Activated B cell treated with CpG ODN at 0.5 μM for 24 hours (primary cell): ENCODE data around the gene DNAJB5. TPM values are rescaled to one million over a fixed set of nuclear protein-coding genes. Genes with fewer than 3 reads are reported as not detected.

Experiments
- ATAC-seq: fragments of 200-7000 bp; cut with Tn5 transposase; one replicate; pipeline ENCODE4 v1.10.0; 2021; ENCODE audit warnings: low read depth, mild to moderate bottlenecking, moderate library complexity
- CTCF ChIA-PET: fragments of 350-600 bp; sonication (Branson Sonifier 250); formaldehyde crosslinking; loops from one replicate; lab custom pipeline; 2021; ENCODE audit warnings: antibody characterized with exemption; lab: Charles Lee
- POLR2A ChIA-PET: fragments of 350-600 bp; sonication (Branson Sonifier 250); formaldehyde crosslinking; loops from one replicate; lab custom pipeline; 2021; ENCODE audit warnings: antibody characterized with exemption; lab: Charles Lee
- DNase-seq: peaks from one replicate; pipeline ENCODE4 v3.0.0; 2022
- H3K27ac Mint-ChIP-seq: one replicate; pipeline ENCODE4 v1.8.0; 2020; ENCODE audit warnings: mixed read lengths
- H3K27me3 Mint-ChIP-seq: one replicate; pipeline ENCODE4 v1.8.0; 2021; ENCODE audit warnings: mixed read lengths
- H3K36me3 Mint-ChIP-seq: one replicate; pipeline ENCODE4 v1.8.0; 2021; ENCODE audit warnings: low read depth, mixed read lengths
- H3K4me1 Mint-ChIP-seq: one replicate; pipeline ENCODE4 v1.8.0; 2021; ENCODE audit warnings: mixed read lengths
- H3K4me3 Mint-ChIP-seq: one replicate; pipeline ENCODE4 v1.8.0; 2020; ENCODE audit warnings: mild to moderate bottlenecking, mixed read lengths
- H3K9me3 Mint-ChIP-seq: one replicate; pipeline ENCODE4 v1.8.0; 2020; ENCODE audit warnings: mixed read lengths
- CTCF ChIP-seq: fragments of 200-600 bp; IDR thresholded peaks from one replicate; pipeline ENCODE4 v1.8.0; 2022; ENCODE audit warnings: antibody characterized with exemption, mild to moderate bottlenecking
- intact Hi-C: fragments of 100-400 bp; cut with micrococcal nuclease; formaldehyde crosslinking; loops from one replicate; pipeline ENCODE4 v1.15.1; 2024
- total RNA-seq: library from RNA; stranded (reverse); gene quantifications from 2 replicates; pipeline ENCODE4 v1.2.3, GENCODE V29; 2022

Gene DNAJB5
- total RNA-seq, 1 donor from 2014 or later = 5.4 TPM

GRCh38 chr9:35027860-35028259 lies 38.3 kb downstream of the DNAJB5 start:
- ATAC-seq = no peak
- Mint-ChIP-seq H3K9me3 (no peaks in the 10 kb centered on the region), H3K4me3 (no peak overlapping the region), H3K27ac (no peak overlapping the region), H3K36me3 (peaks cover 1% of the 10 kb centered on the region), H3K27me3 (no peaks in the 10 kb centered on the region), H3K4me1 (peaks cover 12% of the 10 kb centered on the region)
- ChIA-PET POLR2A (interaction anchor here (1.4 kb wide), 1 partner anchor 34 kb away, joined by 3 read pairs; no protein-coding TSS in a partner anchor), CTCF (interaction anchor here (1.3 kb wide), 1 partner anchor 23 kb away, joined by 4 read pairs; no protein-coding TSS in a partner anchor)
- intact Hi-C loops = no loop called here
- DNase-seq = no peak
- no peak for TF ChIP-seq CTCF

GRCh38 chr9:35028341-35028740 lies 38.8 kb downstream of the DNAJB5 start:
- Mint-ChIP-seq H3K27ac (no peak overlapping the region), H3K9me3 (no peaks in the 10 kb centered on the region), H3K4me3 (no peak overlapping the region), H3K27me3 (no peaks in the 10 kb centered on the region), H3K36me3 (peaks cover 1% of the 10 kb centered on the region), H3K4me1 (peaks cover 11% of the 10 kb centered on the region)
- CTCF ChIA-PET = no interaction called here
- POLR2A ChIA-PET = no interaction called here
- no peak for TF ChIP-seq CTCF
- intact Hi-C loops = no loop called here
- ATAC-seq (no peak), DNase-seq (no peak)

GRCh38 chr9:35029241-35029640 lies 39.7 kb downstream of the DNAJB5 start:
- no peaks in the 10 kb centered on the region for H3K36me3 Mint-ChIP-seq
- POLR2A ChIA-PET = no interaction called here
- no peak for TF ChIP-seq CTCF
- H3K4me1 Mint-ChIP-seq = peaks cover 7% of the 10 kb centered on the region
- intact Hi-C loops = no loop called here
- H3K27ac Mint-ChIP-seq = no peak overlapping the region
- ATAC-seq (no peak), DNase-seq (no peak)
- H3K27me3 Mint-ChIP-seq = no peaks in the 10 kb centered on the region
- CTCF ChIA-PET = no interaction called here
- H3K4me3 Mint-ChIP-seq = no peak overlapping the region
- no peaks in the 10 kb centered on the region for H3K9me3 Mint-ChIP-seq

GRCh38 chr9:35029852-35030251 lies 40.3 kb downstream of the DNAJB5 start:
- intact Hi-C loops = no loop called here
- ChIA-PET CTCF (no interaction called here), POLR2A (interaction anchor here (0.7 kb wide), 1 partner anchor 50 kb away, joined by 14 read pairs; the partner anchor contains the start of gene FANCG)
- Mint-ChIP-seq H3K36me3 (no peaks in the 10 kb centered on the region), H3K4me1 (peaks cover 7% of the 10 kb centered on the region), H3K27ac (no peak overlapping the region), H3K27me3 (no peaks in the 10 kb centered on the region), H3K9me3 (no peaks in the 10 kb centered on the region), H3K4me3 (no peak overlapping the region)
- no peak for ATAC-seq
- DNase-seq = no peak
- no peak for TF ChIP-seq CTCF

- no peak for TF ChIP-seq CTCF
- ChIA-PET CTCF (interaction anchor here (0.9 kb wide), 1 partner anchor 134 kb away, joined by 3 read pairs; no protein-coding TSS in a partner anchor), POLR2A (no interaction called here)
- H3K27ac Mint-ChIP-seq = no peak overlapping the region
- intact Hi-C loops = no loop called here
- no peak for DNase-seq
- peaks cover 6% of the 10 kb centered on the region for H3K4me1 Mint-ChIP-seq
- no peaks in the 10 kb centered on the region for H3K27me3 Mint-ChIP-seq
- H3K4me3 Mint-ChIP-seq = no peak overlapping the region
- no peak for ATAC-seq
- H3K9me3 Mint-ChIP-seq = no peaks in the 10 kb centered on the region
- H3K36me3 Mint-ChIP-seq = peaks cover 2% of the 10 kb centered on the region
Measured at GRCh38 chr9:35033101-35033500, 43.6 kb downstream of the DNAJB5 start.
